ENCODE results near the gene ZBTB12. TPM values are rescaled to one million over a fixed set of nuclear protein-coding genes. Genes with fewer than 3 reads are reported as not detected.

The ZBTB12 gene
- total RNA-seq, 4 donors from 2014 or later, result 0.83 to 2.8 (median 1.0) TPM

GRCh38 chr6:31877125-31877650 lies 24.7 kb downstream of the ZBTB12 start:
- intact Hi-C loops (cut with DNase I), result no loop called here
- Histone ChIP-seq H3K4me3 (no peak overlapping the region), H3K36me3 (peaks cover 6 to 29% (median 17%) of the 10 kb centered on the region in 3 donors), H3K27me3 (no peaks in the 10 kb centered on the region), H3K4me1 (peaks cover 0 to 10% (median 0%) of the 10 kb centered on the region in 3 donors), H3K27ac (no peak overlapping the region), H3K9me3 (no peaks in the 10 kb centered on the region)
- 46 to 72% methylated on average over 2 of the region's 3 CpGs for WGBS, 2 donors
- no peak for DNase-seq
- TF ChIP-seq POLR2A (IDR thresholded peaks at IDR 0.05) (no peak), CTCF (IDR thresholded peaks at IDR 0.05) (no peak)

GRCh38 chr6:31876357-31876756 lies 25.5 kb downstream of the ZBTB12 start:
- no peak for DNase-seq
- intact Hi-C loops (cut with DNase I), result no loop called here
- Histone ChIP-seq H3K4me3 (no peak overlapping the region), H3K9me3 (no peaks in the 10 kb centered on the region), H3K27me3 (no peaks in the 10 kb centered on the region), H3K4me1 (peaks cover 0 to 10% (median 0%) of the 10 kb centered on the region in 3 donors), H3K36me3 (peaks cover 5 to 21% (median 10%) of the 10 kb centered on the region in 3 donors), H3K27ac (no peak overlapping the region)
- 95 to 97% methylated on average over 6 to 7 of the region's 7 CpGs for WGBS, 2 donors
- TF ChIP-seq CTCF (IDR thresholded peaks at IDR 0.05), result no peak
- no peak for TF ChIP-seq POLR2A (IDR thresholded peaks at IDR 0.05)

GRCh38 chr6:31875877-31876276 lies 26.0 kb downstream of the ZBTB12 start:
- H3K4me1 ChIP-seq, result peaks cover 0 to 10% (median 0%) of the 10 kb centered on the region in 3 donors
- no peaks in the 10 kb centered on the region for H3K27me3 ChIP-seq
- no peak for TF ChIP-seq CTCF (IDR thresholded peaks at IDR 0.05)
- WGBS, 2 donors, result 66 to 78% methylated on average over 4 to 5 of the region's 5 CpGs
- intact Hi-C loops (cut with DNase I), result no loop called here
- H3K36me3 ChIP-seq, result peaks cover 3 to 16% (median 5%) of the 10 kb centered on the region in 3 donors
- H3K27ac ChIP-seq, result no peak overlapping the region
- H3K4me3 ChIP-seq, result no peak overlapping the region
- no peaks in the 10 kb centered on the region for H3K9me3 ChIP-seq
- DNase-seq, result no peak

GRCh38 chr6:31874836-31875572 lies 26.9 kb downstream of the ZBTB12 start:
- peaks cover 0 to 7% (median 5%) of the 10 kb centered on the region in 3 donors for H3K36me3 ChIP-seq
- peaks cover 0 to 10% (median 0%) of the 10 kb centered on the region in 3 donors for H3K4me1 ChIP-seq
- H3K27me3 ChIP-seq, result no peaks in the 10 kb centered on the region
- TF ChIP-seq POLR2A (IDR thresholded peaks at IDR 0.05) (no peak), CTCF (IDR thresholded peaks at IDR 0.05) (no peak)
- no peak for DNase-seq
- H3K27ac ChIP-seq, result peak overlapping the region in 1 of 4 donors; percentile 34
- no peak overlapping the region for H3K4me3 ChIP-seq
- WGBS, 2 donors, result 56 to 81% methylated on average over 4 of the region's 5 CpGs
- H3K9me3 ChIP-seq, result no peaks in the 10 kb centered on the region
- intact Hi-C loops (cut with DNase I), result no loop called here

GRCh38 chr6:31874084-31874670 lies 27.7 kb downstream of the ZBTB12 start:
- 55 to 61% methylated on average over 2 to 3 of the region's 4 CpGs for WGBS, 2 donors
- peaks cover 0 to 9% (median 0%) of the 10 kb centered on the region in 3 donors for H3K4me1 ChIP-seq
- intact Hi-C loops (cut with DNase I), result no loop called here
- H3K36me3 ChIP-seq, result no peaks in the 10 kb centered on the region
- no peaks in the 10 kb centered on the region for H3K27me3 ChIP-seq
- no peak for TF ChIP-seq CTCF (IDR thresholded peaks at IDR 0.05)
- TF ChIP-seq POLR2A (IDR thresholded peaks at IDR 0.05), result no peak
- no peak overlapping the region for H3K4me3 ChIP-seq
- DNase-seq, result no peak
- H3K27ac ChIP-seq, result no peak overlapping the region
- no peaks in the 10 kb centered on the region for H3K9me3 ChIP-seq

Measured in esophagus squamous epithelium (tissue), 5 donors.